Dermis microvascular lymphatic vessel endothelial cell (primary cell): ENCODE results near the gene PLA2G15. TPM values are rescaled to one million over a fixed set of nuclear protein-coding genes. Genes with fewer than 3 reads are reported as not detected.
"Not testable (repeated sequence)": the region's sequence is repeated elsewhere in the genome, so short reads cannot be mapped to it uniquely, and the experiment has no call there.

Experiments
- DNase-seq, 2 donors: peaks; one replicate each; pipeline versions ENCODE4 v3.0.0 to v3.0.0-alpha.2; 2010; ENCODE audit warnings: low read depth in 2 of 2
- total RNA-seq: library from RNA; depleted of rRNA; stranded (reverse); fragments of >200 nt; gene quantifications from 2 replicates; pipeline ENCODE4 v1.2.1, GENCODE V29; 2014

PLA2G15 gene
- total RNA-seq, 1 donor from 2014 or later = 17.7 TPM

GRCh38 chr16:68279726-68280558, 34.8 kb downstream of the PLA2G15 start:
- DNase-seq = no peak

DNA sequence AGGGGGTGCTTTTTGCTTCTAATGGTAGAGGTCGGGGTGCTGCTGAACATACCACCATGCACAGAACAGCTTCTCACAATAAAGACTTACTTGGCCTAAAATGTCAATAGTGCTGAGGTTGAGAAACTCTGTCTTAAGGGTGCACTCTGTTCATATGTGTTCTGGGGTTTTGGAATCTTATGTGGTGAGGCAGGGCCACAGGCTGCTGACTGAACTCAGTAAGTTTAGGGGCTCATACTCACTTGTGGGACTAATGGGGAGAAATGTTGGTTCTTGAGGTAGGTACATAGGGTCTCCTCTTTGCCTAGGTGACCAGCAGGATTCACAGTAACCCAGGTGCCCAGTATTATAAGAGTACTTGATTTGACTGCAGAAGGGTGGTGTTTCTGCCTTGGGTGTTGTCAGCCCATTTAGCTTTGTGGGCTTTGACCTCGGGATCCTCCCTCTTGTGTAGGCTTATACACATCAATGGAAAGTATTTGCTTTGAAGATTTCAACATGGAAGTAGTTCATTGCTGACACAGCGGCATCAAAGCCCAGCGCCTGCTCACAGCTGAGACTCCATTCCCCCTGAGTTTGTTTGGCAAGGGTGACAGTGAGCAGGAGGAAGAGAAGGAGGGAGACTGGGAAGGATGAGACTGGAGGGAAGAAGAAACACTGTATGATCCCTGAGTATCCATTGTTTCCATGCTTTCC, 36.3 kb downstream of the PLA2G15 start:
- DNase-seq = no peak

GRCh38 chr16:68282064-68282452, 36.9 kb downstream of the PLA2G15 start:
- no peak for DNase-seq

DNA sequence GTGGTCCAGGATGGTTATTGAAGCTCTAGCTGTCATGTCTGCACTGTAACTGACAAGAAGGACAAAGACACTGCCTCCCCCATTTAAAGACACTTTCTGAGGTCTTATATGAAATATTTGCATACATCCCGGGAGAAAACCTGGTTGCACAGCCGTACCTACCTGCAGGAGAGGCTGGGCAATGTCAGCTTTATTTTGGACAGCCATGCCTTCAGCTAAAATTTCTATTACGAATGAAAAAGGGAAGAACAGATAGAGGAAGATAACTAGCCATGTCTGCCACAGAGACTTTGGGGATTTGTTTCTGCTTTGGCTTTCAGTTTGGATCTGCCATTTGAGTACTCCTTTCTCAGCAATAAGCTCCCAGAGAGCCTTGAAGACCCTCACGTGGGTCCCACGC, 38.2 kb downstream of the PLA2G15 start:
- DNase-seq = no peak

GRCh38 chr16:68283801-68284598, 38.8 kb downstream of the PLA2G15 start:
- DNase-seq = no peak

DNA sequence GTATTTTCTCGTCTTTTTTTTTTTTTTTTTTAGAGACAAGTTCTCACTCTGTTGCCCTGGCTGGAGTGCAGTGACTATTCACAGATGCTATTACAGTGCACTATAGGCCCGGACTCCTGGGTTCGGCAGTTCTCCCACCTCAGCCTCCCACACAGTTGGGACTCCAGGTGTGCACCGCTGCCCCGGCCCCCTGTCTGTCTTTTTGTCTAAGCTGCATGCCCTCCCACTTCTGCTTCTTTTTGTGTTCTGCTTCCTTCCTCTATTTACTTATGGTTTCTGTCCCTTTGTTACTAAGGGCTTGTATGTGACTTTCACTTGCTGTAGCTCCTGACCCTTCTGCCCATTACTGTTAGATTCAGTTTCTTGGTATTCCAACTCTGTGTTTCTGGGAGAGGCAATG, 39.7 kb downstream of the PLA2G15 start:
- no peak for DNase-seq

GRCh38 chr16:68285683-68286082, 40.5 kb downstream of the PLA2G15 start:
- no peak for DNase-seq

- DNase-seq = peak in 1 of 2 donors; percentile 29
Measured at GRCh38 chr16:68286153-68287074, 41.2 kb downstream of the PLA2G15 start.

- peak in 1 of 2 donors; percentile 81 for DNase-seq
Measured at GRCh38 chr16:68287276-68288251, 42.4 kb downstream of the PLA2G15 start.

- no peak for DNase-seq
Measured at GRCh38 chr16:68288252-68288650, 43.1 kb downstream of the PLA2G15 start.

- not testable (repeated sequence) for DNase-seq
Measured at GRCh38 chr16:68288796-68289195, 43.6 kb downstream of the PLA2G15 start.

- no peak for DNase-seq
Measured at GRCh38 chr16:68289202-68289601, 44.0 kb downstream of the PLA2G15 start.

DNA sequence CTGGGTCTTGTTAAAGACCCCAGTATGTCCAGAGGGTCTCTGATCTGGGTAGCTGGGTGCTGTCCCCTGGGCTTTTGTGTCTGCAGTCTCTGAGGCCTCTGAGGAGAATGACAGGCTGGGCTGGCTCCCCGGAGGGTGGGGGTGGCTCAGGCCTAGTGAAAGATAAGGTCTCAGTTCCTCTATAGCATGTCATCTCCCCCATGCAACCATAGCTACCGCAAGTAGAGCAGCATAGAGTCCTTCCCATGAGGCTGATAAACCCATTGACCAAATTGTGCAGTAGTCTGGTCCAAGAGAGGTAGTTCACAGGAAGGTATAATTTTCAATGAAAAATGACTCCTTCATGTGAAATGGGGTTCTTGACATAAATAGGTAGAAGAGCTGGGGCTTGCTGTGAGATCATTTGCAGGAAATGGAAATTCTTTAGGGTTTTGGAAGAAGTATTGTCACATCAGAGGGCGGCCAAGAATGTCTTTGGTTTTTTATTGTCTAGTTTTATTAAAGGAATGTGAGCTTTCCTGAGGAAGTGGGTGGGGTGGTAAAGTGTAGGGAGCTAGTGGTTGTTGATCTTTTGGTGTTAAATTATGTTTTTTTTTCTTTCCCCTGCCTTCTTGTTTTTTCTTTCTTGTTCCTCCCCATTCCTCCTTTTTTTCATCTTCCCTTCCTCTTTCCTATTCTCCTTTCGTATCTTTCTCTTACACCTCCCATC, 44.6 kb downstream of the PLA2G15 start:
- DNase-seq = peak in 1 of 2 donors; percentile 63

DNA sequence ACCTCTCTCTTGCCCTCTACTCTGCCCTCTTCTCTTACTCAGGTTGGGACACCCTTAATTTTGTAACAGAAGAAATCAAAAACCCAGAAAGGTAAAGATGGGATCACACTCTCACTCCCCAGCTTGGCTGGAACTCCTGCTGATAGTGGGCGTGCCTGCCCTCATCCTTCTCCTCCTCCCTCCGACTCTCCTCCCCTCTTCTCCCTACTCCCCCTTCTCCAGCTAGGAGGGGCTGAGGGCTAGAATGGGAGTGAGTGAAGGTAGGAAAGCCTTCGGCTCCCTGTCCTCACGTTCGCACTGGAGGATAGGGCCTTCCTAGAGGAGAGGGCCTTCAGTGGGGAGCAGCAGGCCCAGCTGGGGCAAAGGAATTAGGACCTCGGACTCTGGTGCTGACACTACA, 45.3 kb downstream of the PLA2G15 start:
- DNase-seq = no peak

DNA sequence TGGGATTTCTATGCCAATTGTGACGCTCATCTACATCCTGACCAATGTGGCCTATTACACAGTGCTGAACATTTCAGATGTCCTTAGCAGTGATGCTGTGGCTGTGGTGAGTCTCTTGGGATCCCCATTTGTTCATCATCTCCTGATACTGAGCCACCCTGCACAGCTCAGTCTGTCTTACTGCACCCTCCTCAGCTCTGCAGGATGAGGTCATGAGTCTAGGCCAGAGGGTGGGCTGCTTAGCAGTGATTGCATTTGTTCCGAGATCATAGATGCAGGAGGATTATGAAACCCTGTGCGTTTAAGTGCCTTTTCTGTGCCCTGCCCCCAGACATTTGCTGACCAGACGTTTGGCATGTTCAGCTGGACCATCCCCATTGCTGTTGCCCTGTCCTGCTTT, 46.1 kb downstream of the PLA2G15 start:
- no peak for DNase-seq

DNA sequence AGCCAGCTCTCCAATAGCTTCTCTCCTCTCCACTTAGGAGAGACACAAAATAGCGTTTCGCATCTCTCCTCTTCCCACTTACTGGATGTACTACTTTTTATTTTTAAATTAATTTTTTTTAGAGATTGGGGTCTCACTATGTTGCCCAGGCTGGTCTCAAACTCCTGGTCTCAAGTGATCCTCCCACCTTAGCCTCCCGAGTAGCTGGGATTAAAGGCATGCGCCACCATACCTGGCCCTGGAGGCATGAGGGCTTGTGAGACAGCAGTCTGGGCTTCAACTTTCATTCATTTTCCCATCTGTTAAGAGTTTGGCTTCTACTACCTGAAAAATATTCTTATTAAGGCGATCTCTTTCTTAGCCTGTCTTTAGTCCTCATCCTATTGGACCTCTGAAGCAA, 47.3 kb downstream of the PLA2G15 start:
- no peak for DNase-seq

GRCh38 chr16:68296291-68296690, 51.1 kb downstream of the PLA2G15 start:
- DNase-seq = no peak

- no peak for DNase-seq
Measured at GRCh38 chr16:68296693-68297092, 51.5 kb downstream of the PLA2G15 start.

- peak in 1 of 2 donors; percentile 22 for DNase-seq
Measured at GRCh38 chr16:68297908-68298307, 52.7 kb downstream of the PLA2G15 start.
